GM21360 (cell line): ENCODE measurements around the gene CPED1.
"Not testable (repeated sequence)": the region's sequence is repeated elsewhere in the genome, so short reads cannot be mapped to it uniquely, and the experiment has no call there.

Source experiments
- ATAC-seq: cut with Tn5 transposase; IDR thresholded peaks from one replicate; pipeline ENCODE4 v1.9.1; 2021; ENCODE audit warnings: mild to moderate bottlenecking, moderate library complexity; ENCODE audit not compliant: unreplicated experiment

CPED1 gene

GRCh38 chr7:121036776-121037175 lies 48.3 kb downstream of the CPED1 start:
- ATAC-seq: not testable (repeated sequence)

GRCh38 chr7:121037329-121037728 lies 48.8 kb downstream of the CPED1 start:
- ATAC-seq: not testable (repeated sequence)

DNA sequence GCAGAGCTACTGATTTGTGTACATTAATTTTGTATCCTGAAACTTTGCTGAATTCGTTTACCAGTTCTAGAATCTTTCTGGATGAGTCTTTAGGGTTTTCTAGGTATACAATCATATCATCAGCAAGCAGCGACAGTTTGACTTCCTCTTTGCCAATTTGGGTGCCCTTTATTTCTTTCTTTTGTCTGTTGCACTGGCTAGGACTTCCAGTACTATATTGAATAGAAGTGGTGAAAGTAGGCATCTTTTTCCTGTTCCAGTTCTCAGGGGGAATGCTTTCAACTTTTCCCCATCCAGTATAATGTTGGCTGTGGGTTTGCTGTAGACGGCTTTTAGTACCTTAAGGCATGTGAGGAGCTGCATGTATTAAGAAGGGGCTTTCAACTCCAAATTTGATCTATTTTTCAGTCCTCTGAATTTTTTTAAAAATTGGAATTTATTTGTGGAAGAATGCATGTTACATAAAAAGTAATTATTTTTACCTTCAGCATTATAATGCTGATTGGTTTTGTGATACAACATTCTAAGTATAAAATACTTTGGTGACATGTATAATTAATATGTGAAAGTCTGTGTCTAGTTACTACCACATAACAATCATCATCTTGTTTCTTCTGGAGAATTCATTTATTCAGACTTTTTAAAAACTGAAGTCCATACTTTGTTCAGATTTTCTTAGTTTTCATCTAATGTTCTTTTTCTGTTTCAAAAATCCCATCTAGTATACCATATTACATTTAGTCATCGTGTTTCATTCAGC lies 49.6 kb downstream of the CPED1 start:
- ATAC-seq: no peak

DNA sequence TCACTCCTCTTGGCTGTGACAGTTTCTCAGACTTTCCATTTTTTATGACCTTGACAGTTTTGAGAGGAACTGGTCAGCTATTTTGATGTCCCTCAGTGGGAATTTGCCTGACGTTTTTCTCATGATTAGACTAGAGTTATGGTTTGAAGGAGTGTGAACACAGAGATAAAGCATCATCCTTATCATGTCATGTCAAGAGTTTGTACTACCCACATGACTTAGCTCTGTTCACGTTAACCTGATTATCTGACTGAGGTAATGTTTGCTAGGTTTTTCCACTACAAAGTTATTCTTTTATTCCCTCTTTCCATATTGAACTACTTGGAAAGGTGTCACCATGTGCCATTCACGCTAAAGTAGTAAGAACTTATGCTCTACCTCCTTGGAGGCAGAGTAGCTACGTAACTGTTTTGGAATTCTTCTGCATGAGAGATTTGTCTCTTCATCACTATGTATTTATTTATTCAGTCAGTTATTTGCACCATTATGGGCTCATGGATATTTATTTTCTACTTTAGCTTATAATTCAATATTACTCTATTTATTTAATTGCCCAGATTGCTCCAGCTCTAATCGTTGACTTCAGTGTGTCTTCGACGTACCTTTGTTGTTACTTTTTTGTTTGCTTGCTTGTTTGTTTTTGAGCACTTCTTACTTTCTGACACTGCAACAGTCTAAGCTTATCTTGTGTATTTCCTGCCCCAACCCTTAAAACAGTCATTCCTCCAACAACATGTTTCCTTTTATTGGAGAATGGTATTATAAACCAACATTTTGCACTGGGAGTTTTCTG lies 50.4 kb downstream of the CPED1 start:
- ATAC-seq: no peak

DNA sequence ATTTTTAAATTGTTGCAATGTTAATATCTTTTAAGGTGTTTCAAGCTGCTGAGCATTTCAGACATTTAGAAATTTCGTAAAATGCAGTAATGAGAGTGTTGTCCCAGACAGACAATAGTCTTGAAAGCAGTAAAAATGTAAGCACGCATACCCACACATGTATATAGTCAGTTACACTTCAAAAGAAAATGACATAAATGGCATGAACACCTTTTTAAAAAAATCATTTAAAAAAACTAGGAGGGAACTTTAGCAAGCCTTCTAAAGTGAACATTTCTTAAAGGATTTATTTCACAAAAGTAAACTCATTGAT lies 51.0 kb downstream of the CPED1 start:
- ATAC-seq: no peak

- no peak for ATAC-seq
Observed at GRCh38 chr7:121039994-121040393, 51.5 kb downstream of the CPED1 start.

DNA sequence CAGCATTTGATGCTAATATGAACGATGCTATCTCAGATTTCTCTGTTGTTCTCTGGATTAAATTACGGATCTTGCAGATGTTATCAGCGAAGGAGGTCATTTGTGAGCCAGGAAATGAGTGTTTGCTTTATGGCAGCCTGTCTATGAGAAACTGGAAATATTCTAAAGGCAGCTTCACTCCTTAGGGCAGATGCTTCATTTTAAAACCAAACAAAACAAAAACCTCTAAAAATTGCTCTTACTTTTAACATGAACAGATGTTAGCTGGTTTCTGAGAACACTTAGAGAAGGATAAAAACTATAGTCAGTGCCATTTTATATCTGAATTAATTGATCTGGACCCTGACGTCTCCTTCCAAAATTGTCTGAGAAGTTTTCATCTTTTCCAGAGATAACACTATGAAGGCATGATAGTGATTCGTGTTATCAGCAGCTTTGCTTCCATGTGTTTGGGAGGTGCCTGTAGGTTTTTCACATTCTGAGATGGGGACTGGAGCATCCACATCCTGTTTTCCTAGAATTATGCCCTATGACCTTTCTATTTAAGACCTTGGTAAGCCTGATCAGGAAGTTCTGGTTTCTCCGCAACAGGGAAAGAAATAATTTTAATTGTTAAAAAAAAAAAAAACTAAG lies 53.1 kb downstream of the CPED1 start:
- no peak for ATAC-seq

DNA sequence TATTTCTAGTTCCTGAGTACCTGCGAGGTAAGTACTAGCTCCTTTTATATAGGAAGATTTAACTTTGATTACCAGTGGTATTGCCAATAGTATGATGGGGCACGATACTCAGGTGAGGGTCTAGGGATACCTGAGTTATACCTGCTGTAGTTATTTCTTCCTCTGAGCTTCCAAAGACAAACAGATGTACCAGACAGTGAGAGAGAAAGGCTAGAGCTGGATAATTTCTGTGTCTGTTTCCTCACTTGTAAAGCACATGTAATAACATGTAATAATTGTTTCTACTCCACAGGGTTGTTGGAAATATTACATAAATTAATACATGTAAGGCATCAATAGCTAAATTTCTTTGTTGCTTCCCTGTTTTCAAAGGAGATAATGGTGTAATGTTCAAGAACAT lies 53.7 kb downstream of the CPED1 start:
- ATAC-seq: no peak

DNA sequence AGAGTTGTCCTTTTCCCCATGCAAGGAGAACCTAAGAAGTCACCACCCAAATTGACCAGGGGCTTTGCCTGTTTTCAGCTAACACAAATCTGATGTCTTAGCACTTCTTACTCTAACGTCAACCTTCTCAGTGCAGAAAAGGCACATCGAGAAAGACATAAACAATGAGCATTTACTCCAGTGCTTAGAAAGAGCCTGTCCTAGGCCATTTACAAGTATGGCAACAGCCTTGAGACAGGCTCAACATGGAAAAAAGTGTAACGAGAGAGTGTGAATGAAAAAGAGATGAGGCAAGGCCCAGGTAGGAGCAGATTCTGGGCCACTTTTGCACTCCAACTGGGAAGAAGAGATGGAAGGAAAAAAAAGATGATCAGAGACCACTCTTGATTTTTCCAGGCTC lies 54.4 kb downstream of the CPED1 start:
- ATAC-seq: no peak

GRCh38 chr7:121043314-121044234 lies 55.1 kb downstream of the CPED1 start:
- no peak for ATAC-seq

DNA sequence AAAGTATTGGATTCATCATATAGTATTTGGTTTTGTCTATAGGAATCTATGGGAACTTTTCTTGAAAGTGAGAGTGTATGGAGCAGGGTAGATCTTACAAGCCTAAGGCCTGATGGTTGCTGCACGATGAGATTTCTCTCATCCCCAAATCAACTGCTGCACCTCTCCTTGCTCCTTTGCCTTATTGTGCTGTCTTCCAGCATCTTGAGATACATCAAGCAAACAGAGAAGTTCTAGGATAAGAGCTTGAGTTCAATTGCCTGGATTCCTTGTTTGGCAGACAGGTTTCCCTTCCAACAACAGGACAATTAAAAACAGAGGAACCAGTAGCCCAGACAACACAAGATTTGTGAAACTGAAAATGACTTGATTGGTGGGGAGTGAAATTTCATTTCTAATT lies 56.6 kb downstream of the CPED1 start:
- ATAC-seq: no peak

- ATAC-seq: no peak
Observed at GRCh38 chr7:121046009-121046408, 57.5 kb downstream of the CPED1 start.

- no peak for ATAC-seq
Observed at GRCh38 chr7:121046893-121047468, 58.5 kb downstream of the CPED1 start.

DNA sequence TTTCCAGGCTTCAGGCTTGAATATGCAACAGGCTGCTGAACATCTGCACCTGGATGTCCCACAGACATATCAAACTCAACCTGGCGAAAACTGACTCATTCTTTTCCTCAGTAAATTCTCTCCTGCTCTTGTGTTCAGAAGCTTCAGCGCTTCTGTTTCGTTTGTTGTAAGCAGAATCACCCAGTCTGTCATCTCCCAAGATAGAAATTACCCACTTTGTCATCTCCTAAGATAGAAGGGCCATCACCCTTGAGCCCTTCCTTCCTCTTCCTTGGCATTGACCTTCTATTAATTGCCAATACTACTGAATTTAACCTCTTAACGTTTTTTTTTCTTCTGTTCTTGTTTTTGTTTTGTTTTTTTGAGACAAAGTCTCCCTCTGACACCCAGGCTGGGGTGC lies 59.7 kb downstream of the CPED1 start:
- no peak for ATAC-seq

GRCh38 chr7:121049028-121049791 lies 60.7 kb downstream of the CPED1 start:
- no peak for ATAC-seq

GRCh38 chr7:121049897-121050296 lies 61.4 kb downstream of the CPED1 start:
- ATAC-seq: no peak

- ATAC-seq: no peak
Observed at GRCh38 chr7:121053219-121053618, 64.7 kb downstream of the CPED1 start.

- no peak for ATAC-seq
Observed at GRCh38 chr7:121054925-121055324, 66.4 kb downstream of the CPED1 start.

- ATAC-seq: no peak
Observed at GRCh38 chr7:121057878-121058277, 69.4 kb downstream of the CPED1 start.

GRCh38 chr7:121058975-121059374 lies 70.5 kb downstream of the CPED1 start:
- ATAC-seq: no peak
